ACC112 (cell line): ENCODE data around the gene SNRPD2.

Source experiments
- H2AFZ ChIP-seq: fragments of 200-600 bp; sonication (generic); one replicate; pipeline ENCODE4 v1.6.0; 2017; ENCODE audit warnings: antibody characterized with exemption, low read length; ENCODE audit not compliant: unreplicated experiment
- H3K27ac ChIP-seq: fragments of 200-600 bp; sonication (generic); 2 replicates; pipeline ENCODE4 v1.5.1; 2014; ENCODE audit warnings: low read depth, mild to moderate bottlenecking, antibody characterized with exemption, low read length, moderate library complexity
- H3K27me3 ChIP-seq: fragments of 200-600 bp; sonication (generic); 2 replicates; pipeline ENCODE4 v1.6.1; 2014; ENCODE audit warnings: mild to moderate bottlenecking, antibody characterized with exemption, low read length, moderate library complexity, mixed read lengths; ENCODE audit not compliant: insufficient read depth
- H3K36me3 ChIP-seq: fragments of 200-600 bp; sonication (generic); 2 replicates; pipeline ENCODE4 v1.6.1; 2016; ENCODE audit warnings: mild to moderate bottlenecking, antibody characterized with exemption, low read length, moderate library complexity, mixed read lengths; ENCODE audit not compliant: insufficient read depth
- H3K4me1 ChIP-seq: fragments of 200-600 bp; sonication (generic); one replicate; pipeline ENCODE4 v1.6.1; 2016; ENCODE audit warnings: low read length, mixed read lengths; ENCODE audit not compliant: insufficient read depth, unreplicated experiment, control insufficient read depth
- H3K4me3 ChIP-seq: fragments of 200-600 bp; sonication (generic); 2 replicates; pipeline ENCODE4 v1.5.1; 2014; ENCODE audit warnings: mild to moderate bottlenecking, low read depth, low read length
- H3K79me2 ChIP-seq: fragments of 200-600 bp; sonication (generic); one replicate; pipeline ENCODE4 v1.6.0; 2016; ENCODE audit warnings: low read length; ENCODE audit not compliant: control insufficient read depth, unreplicated experiment, insufficient read depth

Gene SNRPD2

GRCh38 chr19:45638930-45639729 is 52.6 kb downstream of the SNRPD2 start, which contains the start of gene EML2:
Gene EML2, minus strand, starts transcription at chr19:45639397. Its CDS starts 21 bp downstream, at chr19:45639376.
- Histone ChIP-seq H3K27me3 (no peaks in the 10 kb centered on the region), H3K79me2 (no peaks in the 10 kb centered on the region), H3K36me3 (no peaks in the 10 kb centered on the region), H3K4me1 (peaks cover 7% of the 10 kb centered on the region), H2AFZ (peak within 1 kb of the TSS; percentile 38), H3K4me3 (peak within 1 kb of the TSS; percentile 82), H3K27ac (no peak within 1 kb of the TSS)

- Histone ChIP-seq H2AFZ (no peak overlapping the region), H3K4me3 (peak overlapping the region; percentile 82), H3K79me2 (no peaks in the 10 kb centered on the region), H3K36me3 (no peaks in the 10 kb centered on the region), H3K27me3 (no peaks in the 10 kb centered on the region), H3K27ac (no peak overlapping the region), H3K4me1 (peaks cover 4% of the 10 kb centered on the region)
Measured at GRCh38 chr19:45637890-45638667, 53.7 kb downstream of the SNRPD2 start.
